Esophagus muscularis mucosa (tissue), 3 donors: ENCODE measurements around the gene NECTIN2.

Source experiments
- POLR2A ChIP-seq: fragments of 450-650 bp; IDR thresholded peaks from one replicate; pipeline ENCODE4 v1.6.1; 2017; ENCODE audit warnings: antibody characterized with exemption, moderate library complexity, mild to moderate bottlenecking, low read depth
- POLR2AphosphoS5 ChIP-seq, 2 donors: sonication (generic); formaldehyde crosslinking; IDR thresholded peaks; one replicate each; pipeline ENCODE4 v1.6.1; 2017; ENCODE audit warnings: antibody characterized with exemption in 2 of 2
- TF ChIP-seq, protein P1 (sequence below), 3 experiments: fragments of 200-600 bp in 2 of 3; fragments of 450-650 bp in 1 of 3; sonication (generic) in 2 of 3; IDR thresholded peaks; one replicate each; pipeline ENCODE4 v1.5.1; 2017 to 2019; ENCODE audit warnings: antibody characterized with exemption in 3 of 3, mild to moderate bottlenecking in 2 of 3, moderate library complexity in 1 of 3

DNA sequence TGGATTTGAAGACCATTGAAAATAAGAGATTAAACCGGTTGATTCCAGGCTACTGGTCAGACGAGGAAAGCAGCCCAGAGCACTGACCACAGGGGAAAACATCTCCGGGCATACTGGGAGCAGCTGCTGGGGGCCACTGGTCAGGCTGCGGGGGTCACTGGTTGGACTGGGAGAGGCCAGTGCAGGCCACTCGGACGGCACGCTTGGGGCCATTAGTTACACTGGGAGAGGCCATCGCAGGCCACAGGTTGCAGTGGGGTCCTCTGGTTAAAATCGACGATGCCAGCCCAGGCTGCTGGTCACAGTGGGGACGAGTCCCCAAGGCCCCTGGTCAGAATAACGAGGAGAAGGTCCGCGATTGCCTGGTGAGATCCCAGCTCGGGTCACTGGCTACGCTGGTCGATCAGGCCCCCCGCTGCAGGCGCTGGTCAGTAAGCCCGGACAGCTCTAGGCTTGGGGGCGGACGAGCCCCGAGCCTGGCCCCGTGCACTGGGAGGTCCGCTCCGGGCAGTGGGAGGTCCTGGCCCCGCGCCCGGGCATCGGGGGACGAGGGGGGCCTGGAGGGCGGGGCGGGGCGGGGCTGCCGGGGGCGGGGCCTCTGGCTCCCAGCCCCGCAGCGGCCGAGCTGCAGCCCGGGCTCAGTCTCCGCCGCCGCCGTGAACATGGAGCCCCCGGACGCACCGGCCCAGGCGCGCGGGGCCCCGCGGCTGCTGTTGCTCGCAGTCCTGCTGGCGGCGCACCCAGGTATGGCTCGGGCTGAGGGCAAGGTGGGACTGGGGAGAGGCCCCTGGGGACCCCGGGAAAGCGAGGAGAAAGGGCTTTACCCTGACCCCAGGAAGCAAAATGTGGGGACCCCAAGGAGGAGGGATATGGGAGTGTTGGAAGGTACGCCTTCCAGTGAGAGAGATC is 37.4 kb upstream of the NECTIN2 start, which contains the start of gene BCAM:
- TF ChIP-seq POLR2A = no peak
- TF ChIP-seq, protein P1, sequence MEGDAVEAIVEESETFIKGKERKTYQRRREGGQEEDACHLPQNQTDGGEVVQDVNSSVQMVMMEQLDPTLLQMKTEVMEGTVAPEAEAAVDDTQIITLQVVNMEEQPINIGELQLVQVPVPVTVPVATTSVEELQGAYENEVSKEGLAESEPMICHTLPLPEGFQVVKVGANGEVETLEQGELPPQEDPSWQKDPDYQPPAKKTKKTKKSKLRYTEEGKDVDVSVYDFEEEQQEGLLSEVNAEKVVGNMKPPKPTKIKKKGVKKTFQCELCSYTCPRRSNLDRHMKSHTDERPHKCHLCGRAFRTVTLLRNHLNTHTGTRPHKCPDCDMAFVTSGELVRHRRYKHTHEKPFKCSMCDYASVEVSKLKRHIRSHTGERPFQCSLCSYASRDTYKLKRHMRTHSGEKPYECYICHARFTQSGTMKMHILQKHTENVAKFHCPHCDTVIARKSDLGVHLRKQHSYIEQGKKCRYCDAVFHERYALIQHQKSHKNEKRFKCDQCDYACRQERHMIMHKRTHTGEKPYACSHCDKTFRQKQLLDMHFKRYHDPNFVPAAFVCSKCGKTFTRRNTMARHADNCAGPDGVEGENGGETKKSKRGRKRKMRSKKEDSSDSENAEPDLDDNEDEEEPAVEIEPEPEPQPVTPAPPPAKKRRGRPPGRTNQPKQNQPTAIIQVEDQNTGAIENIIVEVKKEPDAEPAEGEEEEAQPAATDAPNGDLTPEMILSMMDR (IDR thresholded peaks at IDR 0.05) = no peak
- TF ChIP-seq POLR2AphosphoS5 (IDR thresholded peaks at IDR 0.05) = peak; percentile 53 to 62
